Activated CD8-positive, alpha-beta memory T cell treated with anti-CD3 and anti-CD28 coated beads, Interleukin-2, amount 50 U/mL, for 48 hours (primary cell): ENCODE measurements around the gene STK38.

Experiments
- DNase-seq: peaks from one replicate; pipeline ENCODE4 v3.0.0-alpha.2; 2020

Gene STK38

GRCh38 chr6:36563237-36563927 is 16.1 kb upstream of the STK38 start:
- no peak for DNase-seq

GRCh38 chr6:36560822-36561221 is 13.5 kb upstream of the STK38 start:
- DNase-seq = no peak

GRCh38 chr6:36559011-36559793 is 11.9 kb upstream of the STK38 start:
- DNase-seq = no peak

GRCh38 chr6:36556281-36556680 is 9.0 kb upstream of the STK38 start:
- DNase-seq = no peak

GRCh38 chr6:36555750-36556252 is 8.5 kb upstream of the STK38 start:
- no peak for DNase-seq

- no peak for DNase-seq
Observed at GRCh38 chr6:36550473-36551000, 3.3 kb upstream of the STK38 start.

GRCh38 chr6:36548401-36548743 is 1.1 kb upstream of the STK38 start:
- DNase-seq = no peak

GRCh38 chr6:36547646-36548400 is 544 bp upstream of the STK38 start:
- peak; percentile 59 for DNase-seq

- DNase-seq = no peak
Observed at GRCh38 chr6:36546308-36546919, 865 bp downstream of the STK38 start.

GRCh38 chr6:36545767-36546307 is 1.4 kb downstream of the STK38 start:
- no peak for DNase-seq

GRCh38 chr6:36544228-36544627 is 3.1 kb downstream of the STK38 start:
- DNase-seq = no peak

- DNase-seq = no peak
Observed at GRCh38 chr6:36542041-36542440, 5.2 kb downstream of the STK38 start.

GRCh38 chr6:36539814-36540568 is 7.3 kb downstream of the STK38 start:
- DNase-seq = no peak

- no peak for DNase-seq
Observed at GRCh38 chr6:36536873-36537547, 10.3 kb downstream of the STK38 start.

- DNase-seq = no peak
Observed at GRCh38 chr6:36533321-36533720, 14.0 kb downstream of the STK38 start.

- DNase-seq = no peak
Observed at GRCh38 chr6:36526066-36526465, 21.2 kb downstream of the STK38 start.

- DNase-seq = no peak
Observed at GRCh38 chr6:36525346-36525745, 21.9 kb downstream of the STK38 start.

- no peak for DNase-seq
Observed at GRCh38 chr6:36524871-36525270, 22.4 kb downstream of the STK38 start.

GRCh38 chr6:36523936-36524499 is 23.3 kb downstream of the STK38 start:
- DNase-seq = no peak

GRCh38 chr6:36523451-36523850 is 23.8 kb downstream of the STK38 start:
- no peak for DNase-seq

GRCh38 chr6:36519352-36519751 is 27.9 kb downstream of the STK38 start:
- DNase-seq = no peak
